HTERT RPE-1 (cell line): ENCODE measurements around the gene GAL3ST3.
"Not testable (repeated sequence)": the region's sequence is repeated elsewhere in the genome, so short reads cannot be mapped to it uniquely, and the experiment has no call there.

Experiments
- in situ Hi-C: fragments of 300-500 bp; cut with MboI; formaldehyde crosslinking; loops from 4 replicates; pipeline ENCODE4 v1.14.3; 2020; ENCODE audit warnings: low sequenced_read_pairs

GAL3ST3 gene

DNA sequence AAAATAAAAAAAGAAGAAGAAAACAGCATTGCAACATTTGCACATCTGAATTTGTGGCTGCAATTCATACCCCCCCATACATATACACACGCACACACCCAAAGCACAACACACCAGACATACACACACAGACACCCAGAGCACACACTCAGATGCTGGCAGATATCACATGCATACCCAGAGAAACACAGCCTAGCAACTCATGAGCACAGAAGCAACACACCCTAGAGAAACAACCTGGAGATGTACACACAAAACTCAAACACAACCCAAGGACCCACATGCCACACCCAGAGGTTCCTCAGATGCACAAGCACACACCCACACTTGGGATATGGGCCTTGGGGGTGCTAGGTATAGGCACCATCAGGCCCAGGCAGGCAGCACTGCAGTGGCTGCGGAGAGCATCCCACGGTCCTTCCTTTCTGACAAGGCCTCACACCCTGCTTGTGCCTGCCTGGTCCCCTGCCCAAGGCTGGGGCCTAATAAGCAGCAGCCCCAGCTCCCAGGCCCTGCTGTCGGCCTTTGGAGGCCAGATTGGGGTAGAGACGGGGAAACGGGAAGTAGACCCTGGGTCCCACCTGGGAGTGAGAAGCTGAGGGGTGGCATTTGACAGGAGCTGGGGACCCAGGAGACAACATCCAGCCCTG lies 34.0 kb downstream of the GAL3ST3 start:
- in situ Hi-C loops = no loop called here

DNA sequence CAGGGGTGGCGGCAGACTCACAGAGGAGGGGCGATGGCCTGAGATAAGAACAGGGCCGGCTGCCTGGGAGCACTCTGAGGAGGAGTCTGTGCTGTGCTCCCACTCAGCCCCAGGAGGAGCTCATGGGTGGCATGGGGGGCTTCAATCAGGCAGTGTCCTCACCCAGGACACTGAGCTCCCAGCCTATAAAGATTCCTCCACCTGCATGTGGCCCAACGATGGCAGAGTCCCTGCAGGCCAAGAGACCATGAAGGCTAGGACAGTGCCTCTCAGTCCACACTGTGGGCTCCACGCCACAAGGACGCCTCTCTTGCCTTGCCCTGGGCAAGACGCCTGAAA lies 35.2 kb downstream of the GAL3ST3 start:
- in situ Hi-C loops = no loop called here

DNA sequence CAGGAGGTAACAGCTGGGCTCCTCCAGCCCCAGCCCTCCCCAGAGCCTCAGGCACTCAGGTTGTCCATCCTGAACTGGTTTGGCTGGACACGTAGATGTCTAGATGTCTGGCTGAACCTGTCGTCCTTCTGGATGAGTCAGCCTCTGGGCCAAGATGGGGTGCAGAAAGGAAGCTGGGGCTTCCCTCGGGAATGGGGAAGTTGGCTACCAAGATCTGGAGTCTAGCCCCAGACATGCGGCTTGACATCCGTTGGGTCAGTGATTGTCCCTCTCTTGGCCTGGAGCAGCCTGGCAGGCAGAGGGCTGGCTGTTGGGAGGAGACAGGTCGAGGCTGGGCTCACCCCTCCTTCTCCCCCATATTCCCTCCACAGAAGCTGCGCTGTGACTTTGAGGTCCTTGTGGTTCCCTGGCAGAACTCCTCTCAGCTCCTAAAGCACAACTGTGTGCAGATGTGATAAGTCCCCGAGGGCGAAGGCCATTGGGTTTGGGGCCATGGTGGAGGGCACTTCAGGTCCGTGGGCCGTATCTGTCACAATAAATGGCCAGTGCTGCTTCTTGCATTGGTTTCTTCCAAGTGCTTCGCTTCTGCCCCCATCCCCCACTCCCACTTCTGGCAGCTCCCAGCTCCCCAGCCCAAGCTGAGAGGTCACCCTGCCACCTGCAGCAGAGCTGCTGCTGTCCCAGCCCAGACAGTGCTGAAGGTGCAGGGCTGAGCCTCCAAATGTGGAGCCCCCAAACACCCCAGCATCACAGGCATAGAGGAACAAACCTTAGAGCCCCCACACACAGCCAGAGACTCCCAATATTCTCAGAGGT lies 35.8 kb downstream of the GAL3ST3 start:
- in situ Hi-C loops = no loop called here

DNA sequence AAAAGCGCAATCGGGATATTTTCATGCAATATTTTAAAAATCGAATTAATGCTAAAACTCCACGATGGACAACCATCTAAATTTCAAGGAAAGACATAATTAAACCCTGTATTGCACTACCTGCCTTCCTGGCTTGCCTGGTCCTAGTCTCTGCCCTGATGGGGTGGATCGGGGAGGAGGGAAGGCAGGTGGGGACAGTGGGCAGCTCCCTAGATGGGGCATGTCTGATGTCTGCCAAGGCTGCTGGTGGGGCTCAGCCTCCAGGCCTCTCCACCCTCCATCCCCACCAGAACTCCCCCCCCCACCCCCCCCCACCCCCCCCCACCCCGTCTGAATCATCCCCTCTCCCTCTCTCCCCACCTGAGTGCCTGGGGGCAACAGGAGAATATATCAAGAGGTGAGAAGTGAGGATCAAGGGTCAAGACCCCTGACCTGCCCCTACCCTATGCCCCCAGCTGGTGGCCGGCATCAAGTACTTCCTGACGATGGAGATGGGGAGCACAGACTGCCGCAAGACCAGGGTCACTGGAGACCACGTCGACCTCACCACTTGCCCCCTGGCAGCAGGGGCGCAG lies 36.5 kb downstream of the GAL3ST3 start:
- in situ Hi-C loops = no loop called here

DNA sequence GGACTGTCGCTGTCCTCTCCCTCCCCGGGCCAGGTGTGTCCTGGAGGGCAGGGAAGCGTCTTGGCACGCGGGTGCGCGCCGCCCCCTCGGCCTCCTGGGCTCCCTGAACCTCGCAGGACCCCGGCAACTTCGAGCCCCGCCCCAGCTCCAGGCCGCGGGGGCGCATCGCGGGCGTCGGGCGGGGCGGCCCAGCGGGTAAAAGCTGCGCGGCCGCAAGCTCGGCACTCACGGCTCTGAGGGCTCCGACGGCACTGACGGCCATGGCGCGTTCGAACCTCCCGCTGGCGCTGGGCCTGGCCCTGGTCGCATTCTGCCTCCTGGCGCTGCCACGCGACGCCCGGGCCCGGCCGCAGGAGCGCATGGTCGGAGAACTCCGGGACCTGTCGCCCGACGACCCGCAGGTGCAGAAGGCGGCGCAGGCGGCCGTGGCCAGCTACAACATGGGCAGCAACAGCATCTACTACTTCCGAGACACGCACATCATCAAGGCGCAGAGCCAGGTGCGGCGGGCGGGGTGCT lies 37.1 kb downstream of the GAL3ST3 start, which contains the start of gene CST6:
Gene CST6 (plus strand): TSS at position 224 of the 519 bp plus-strand sequence. CDS start 37 bp downstream, at position 261.
- in situ Hi-C loops = no loop called here

DNA sequence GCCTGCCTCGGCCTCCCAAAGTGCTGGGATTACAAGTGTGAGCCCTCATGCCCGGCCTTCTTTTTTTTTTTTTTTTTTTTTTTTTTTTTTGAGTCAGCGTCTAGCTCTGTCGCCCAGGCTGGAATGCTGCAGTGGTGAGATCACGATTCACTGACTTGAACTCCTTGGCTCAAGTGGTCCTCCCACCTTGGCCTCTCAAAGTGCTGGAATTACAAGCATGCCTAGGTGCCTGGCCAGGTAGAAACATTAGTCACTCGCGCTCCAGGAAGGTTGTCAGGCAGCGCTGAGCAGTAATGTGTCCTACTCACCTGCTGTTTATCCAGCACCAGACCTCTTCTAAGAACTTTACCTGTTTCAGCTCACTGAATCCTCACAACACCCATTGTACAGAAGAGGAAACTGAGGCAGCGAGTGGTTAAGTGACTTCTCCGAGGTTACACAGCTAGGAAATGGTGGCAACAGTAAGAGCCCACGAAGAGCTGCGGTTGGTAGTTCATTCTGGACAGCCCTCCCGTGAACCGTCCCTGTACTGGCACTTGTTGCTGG lies 37.6 kb downstream of the GAL3ST3 start:
- in situ Hi-C loops = no loop called here

DNA sequence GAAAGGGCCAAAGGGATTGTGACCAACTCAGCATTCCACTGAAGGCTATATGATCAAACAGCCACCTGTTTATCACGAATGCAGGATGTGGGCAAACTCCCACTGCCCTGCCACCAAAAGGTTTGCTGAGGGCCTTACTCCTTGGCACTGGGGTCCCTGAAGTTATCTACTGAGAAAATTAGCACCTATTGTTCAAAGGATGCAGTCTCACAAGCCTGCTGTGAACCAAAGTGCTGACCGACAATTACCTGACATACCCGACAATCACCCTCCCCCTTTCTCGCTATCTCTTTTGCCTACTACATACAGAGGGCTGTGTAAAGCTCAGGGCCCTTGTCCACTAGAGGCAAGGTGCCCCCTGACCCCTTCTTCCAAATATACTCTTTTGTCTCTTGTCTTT lies 38.9 kb downstream of the GAL3ST3 start:
- in situ Hi-C loops = not testable (repeated sequence)

DNA sequence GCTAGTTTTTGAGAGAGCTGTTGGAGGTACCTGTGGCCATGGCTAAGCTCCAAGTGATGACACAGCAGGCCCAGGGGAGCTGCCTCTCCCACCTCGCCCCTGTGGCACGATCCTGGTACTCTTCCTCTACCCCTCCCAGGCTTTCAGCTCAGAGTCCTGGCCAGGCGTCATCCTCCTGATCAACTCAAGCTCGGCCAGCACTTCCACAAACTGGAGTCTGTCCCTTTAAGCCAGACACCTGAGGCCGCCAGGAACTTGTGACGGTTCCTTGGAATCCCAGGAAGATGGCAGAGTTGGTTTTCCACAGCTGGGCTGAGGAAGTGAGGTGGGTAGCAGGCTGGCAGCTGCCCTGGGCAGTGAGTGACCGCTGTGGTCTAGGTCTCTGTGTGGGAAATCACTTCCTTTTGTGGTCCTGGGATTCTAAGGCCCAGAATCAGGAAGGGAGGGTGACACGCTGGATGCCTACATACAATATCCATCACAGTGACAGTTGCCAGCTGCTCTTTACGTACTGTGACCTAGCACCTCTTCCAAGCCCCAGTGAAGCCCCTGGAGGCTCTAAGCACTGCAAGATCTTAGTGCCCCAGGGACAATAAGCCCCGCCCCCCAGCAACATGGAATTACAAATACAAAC lies 40.4 kb downstream of the GAL3ST3 start:
- in situ Hi-C loops = no loop called here

DNA sequence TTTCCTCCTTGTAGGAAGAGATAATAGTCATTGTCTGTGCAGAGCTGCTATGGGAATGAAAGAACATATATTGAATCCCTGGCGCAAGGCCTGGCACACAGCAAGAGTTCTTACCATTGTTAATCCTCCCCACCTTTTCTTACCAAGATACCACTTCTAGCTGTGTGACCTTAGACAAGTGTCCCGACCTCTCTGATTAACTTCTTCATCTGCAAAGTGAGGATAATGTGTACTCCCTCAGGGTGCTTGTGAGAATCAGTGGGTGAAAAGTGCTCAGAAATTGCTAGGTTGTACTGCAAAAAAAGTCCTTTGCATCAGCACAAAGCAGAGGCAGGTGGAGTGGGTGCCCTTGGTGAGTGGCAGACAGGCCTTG lies 40.9 kb downstream of the GAL3ST3 start:
- in situ Hi-C loops = no loop called here

DNA sequence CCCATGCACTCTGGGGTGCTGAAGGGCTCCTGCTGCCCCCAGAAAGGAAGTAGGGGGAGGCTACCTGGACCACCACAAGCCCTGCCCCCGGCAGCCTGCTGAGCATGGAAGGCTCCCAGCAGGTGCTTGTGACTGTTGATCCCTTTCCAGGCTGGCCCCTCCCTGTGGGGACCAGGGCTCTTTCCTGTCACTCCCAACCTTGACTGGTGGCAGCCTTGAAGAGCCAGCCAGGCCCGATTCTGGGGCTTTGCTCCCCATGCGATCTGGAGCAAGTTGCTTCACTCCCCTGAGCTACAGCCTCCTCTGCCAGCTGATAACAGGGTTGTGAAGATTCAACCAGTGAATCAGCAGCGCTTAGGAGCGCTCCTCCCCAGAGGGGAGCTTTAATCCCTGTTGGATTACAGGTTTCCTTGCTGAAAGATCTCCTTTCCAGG lies 41.7 kb downstream of the GAL3ST3 start:
- in situ Hi-C loops = no loop called here

DNA sequence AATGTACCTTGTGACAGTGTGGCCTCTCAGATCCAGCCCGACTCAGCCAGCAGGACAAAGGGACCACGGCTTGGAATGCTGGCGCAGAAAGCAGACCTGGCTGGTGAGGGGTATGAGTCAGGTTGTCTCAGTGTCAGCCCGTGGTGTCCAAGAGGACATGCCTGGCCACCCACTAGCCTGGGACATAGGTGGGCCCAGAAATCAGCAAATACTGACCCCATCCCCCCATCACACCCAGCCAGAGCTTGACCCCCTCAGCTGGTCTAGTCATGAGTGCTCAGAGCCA lies 42.1 kb downstream of the GAL3ST3 start:
- in situ Hi-C loops = no loop called here

DNA sequence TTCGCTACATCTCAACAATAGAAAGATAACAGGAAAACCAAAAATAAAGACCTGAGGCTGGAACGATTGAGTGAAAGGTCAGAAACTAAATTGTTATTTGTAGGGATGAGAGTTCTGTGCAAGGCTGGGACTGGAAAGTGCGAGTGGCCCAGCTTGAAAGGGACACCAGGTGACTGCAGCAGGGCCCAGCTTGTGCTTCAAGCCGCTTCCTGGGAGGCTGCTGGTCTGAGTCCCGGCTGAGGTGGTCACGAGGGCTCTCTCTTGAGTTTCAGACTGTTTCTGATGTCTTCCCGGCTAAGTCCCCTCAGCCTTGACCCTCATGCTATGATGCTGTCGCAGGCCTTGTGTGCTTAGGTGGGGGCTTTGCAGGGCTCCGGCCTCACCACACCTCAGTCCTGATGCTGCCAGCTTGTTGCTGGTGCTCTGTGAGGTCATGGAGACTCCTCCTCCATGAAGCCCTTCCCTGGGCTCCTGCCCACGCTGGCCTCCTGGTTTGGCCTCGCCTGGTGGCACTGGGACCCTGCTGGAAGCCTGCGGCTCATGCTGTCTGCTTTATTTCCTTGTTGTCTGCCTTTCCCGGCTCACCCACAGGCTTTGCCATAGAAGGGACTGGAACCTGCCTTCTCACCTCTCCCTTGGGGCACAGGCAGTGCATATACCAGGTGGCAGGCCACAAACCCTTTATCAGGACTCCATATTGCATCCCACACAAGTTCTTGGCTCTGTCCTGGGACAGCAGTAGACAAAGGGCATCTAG lies 42.6 kb downstream of the GAL3ST3 start:
- in situ Hi-C loops = no loop called here

DNA sequence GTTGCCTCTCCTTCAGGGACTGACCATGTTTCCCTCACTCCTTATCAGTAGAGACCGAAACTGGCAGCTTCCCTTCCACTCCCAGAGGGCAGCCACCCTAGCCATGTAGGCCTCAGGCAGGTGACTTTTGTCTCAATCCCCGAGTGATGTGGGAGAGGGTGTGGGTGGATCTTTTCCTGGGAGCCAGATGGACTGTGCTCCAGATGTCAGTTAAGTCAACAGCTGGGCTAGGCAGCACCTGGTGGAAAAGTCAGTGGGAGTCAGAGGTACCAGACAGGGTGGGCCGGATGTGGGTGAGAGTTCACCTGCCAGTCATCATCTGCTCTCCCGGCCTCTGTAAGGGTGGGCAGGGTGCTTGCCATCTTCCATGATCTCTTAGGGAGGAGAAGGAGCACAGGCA lies 44.8 kb downstream of the GAL3ST3 start:
- in situ Hi-C loops = no loop called here

DNA sequence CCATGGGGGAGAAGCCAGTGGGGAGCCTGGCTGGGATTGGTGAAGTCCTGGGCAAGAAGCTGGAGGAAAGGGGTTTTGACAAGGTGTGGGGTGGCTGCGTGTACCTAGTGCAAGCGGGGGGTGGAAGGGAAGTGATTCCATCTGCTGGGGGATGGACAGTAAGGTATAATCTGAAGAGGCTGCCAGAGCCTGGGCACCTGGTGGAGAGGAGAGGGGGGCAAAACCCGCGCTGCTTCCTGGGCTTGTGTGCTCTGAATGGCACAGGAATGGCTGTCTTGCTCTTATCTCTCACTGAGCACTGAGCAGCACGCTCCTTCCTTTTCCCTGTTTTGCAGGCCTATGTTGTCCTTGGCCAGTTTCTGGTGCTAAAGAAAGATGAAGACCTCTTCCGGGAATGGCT lies 45.7 kb downstream of the GAL3ST3 start:
- in situ Hi-C loops = no loop called here

DNA sequence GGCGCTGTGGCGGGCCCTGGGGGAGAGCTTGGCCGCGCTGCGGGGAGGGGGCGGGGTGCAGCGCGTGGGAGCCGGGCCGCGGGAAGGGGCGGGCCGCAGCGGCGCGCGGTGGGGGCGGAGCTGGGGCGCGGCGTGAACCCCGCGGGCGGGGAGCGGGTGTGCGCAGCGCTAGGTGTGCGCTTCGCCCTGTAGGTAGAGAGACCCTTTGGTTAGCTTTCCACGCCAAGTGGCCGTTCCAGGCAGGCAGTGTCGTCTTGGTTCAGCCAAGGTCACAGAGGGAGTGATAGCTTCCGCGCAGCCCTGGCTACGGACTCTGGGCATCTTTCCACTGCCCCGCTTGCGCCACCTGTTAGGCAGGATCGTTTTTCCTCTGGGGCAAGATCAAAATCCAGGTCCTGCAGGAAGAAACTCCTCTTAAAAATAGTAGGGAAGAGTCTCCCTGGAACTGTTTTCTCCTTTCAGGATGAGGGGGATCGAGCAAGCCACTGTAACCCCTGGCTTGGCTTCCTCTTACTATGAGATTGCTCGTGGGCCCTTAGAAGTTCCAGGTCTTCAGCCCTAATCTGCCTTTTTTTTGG lies 46.2 kb downstream of the GAL3ST3 start:
- in situ Hi-C loops = no loop called here

DNA sequence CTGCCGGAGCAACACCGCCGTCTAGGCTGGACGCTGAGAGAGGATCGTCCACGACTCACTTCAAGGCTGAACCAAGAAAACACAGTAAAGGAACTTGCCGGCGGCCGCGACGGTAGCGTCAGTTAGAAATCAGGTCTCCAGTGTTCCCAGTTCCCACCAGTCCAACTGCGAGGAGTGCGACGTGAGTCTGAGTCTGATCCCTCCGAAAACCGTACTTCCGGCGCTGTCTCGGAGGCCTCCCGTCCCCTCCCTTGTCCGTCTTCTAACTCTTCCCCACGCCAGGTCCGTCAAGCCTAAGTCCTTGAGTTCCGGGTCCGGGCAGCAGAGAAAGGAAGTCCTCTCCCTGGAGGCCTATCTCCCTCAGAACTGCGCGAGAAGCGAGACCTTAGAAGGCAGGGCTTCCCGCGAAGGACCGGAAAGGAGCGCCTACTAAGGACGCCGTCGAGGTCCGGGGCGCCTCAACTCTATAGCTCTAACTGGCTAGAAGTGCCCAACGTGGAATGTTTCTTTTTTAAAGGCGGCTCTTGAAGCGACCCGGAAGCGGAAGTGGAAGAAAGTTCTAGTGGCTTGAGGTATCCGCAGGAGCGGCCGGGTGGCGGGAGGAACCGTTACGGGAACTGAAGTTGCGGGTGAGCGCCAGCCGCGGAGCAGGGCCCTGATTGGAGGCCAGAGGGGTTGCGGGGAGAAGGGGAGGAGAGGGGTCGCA lies 46.9 kb downstream of the GAL3ST3 start, which contains the start of the genes BANF1 and EIF1AD:
Gene BANF1 (plus strand): TSS at position 562 of the 706 bp plus-strand sequence. CDS start 748 bp downstream, outside the sequence.
Gene EIF1AD (minus strand): TSS at position 216 of the 706 bp plus-strand sequence. CDS start 1,768 bp downstream, outside the sequence.
- in situ Hi-C loops = no loop called here

DNA sequence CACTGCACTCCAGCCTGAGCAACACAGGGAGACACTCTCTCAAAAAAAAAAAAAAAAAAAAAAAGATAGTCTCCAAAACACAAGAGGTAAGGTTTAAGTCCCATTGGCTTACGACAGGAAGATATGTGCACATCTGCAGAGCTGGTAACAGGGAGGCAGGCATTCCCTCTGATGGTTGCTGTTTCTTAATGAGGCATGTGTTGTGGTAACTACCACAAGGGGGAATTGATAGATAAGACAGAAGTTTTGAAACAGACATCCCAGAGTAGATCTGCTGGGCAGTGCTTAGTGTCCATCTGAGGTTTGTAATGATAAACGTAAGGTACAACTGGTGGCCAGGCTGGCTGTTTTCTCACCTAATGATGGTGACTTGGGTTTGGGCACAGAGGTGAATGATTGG lies 51.7 kb downstream of the GAL3ST3 start:
- in situ Hi-C loops = no loop called here

DNA sequence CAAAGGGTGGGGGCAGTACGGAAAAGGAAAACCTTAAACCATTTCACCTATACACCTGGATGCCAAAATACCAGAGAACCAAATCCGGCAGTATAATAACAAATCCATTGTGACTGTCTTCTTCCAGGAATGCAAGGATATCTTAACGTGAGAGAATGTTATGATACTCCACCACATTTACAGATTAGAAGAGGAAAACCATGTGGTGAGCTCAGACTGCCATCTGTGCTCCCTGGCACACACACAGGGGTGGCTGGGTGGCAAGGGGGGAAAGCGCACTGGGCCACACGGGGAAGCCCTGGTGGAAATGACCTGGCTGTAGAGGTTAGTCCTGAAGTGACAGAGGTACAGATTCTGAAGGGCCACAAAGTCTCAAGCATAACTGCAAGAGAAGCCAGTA lies 56.9 kb downstream of the GAL3ST3 start:
- in situ Hi-C loops = no loop called here
